HCT116 (cell line): ENCODE data around the gene RAET1L. TPM values are rescaled to one million over a fixed set of nuclear protein-coding genes. Genes with fewer than 3 reads are reported as not detected.

Experiments used
- ATAC-seq: fragments of 200-7000 bp; cut with Tn5 transposase; 2 replicates; pipeline ENCODE4 v1.9.1; 2020; ENCODE audit warnings: mild to moderate bottlenecking, moderate library complexity
- BruUV-seq: library from RNA; stranded (reverse); fragments of 400-500 nt; replicated peaks from 2 replicates; lab custom pipeline; 2021; lab: Mats Ljungman, UMichigan
- CTCF ChIA-PET: fragments of 300-600 bp; sonication (Branson Sonifier 250); formaldehyde crosslinking; loops from one replicate; lab custom pipeline; 2021; ENCODE audit warnings: antibody characterized with exemption; lab: Charles Lee
- POLR2A ChIA-PET: fragments of 300-600, 350-600 bp; sonication (Branson Sonifier 250); formaldehyde crosslinking; loops from one replicate; lab custom pipeline; 2021; ENCODE audit warnings: antibody characterized with exemption; lab: Charles Lee
- RAD21 ChIA-PET, 2 experiments: fragments of 300-600 bp; sonication (Branson Sonifier 250); formaldehyde crosslinking; loops; one replicate each; lab custom pipeline; 2023; ENCODE audit warnings: low total read pairs in 2 of 2; ENCODE audit not compliant: uncharacterized antibody in 2 of 2, unreplicated experiment in 2 of 2, low non-redundant PET in 1 of 2; lab: Charles Lee
- DNase-seq: peaks from one replicate; pipeline ENCODE4 v3.0.0-alpha.2; 2010; ENCODE audit warnings: low read depth, low spot score
- H2AFZ ChIP-seq: fragments of 200-600 bp; shearing (Covaris generic), sonication (generic); 2 replicates; pipeline ENCODE4 v1.6.1; 2017; ENCODE audit warnings: low read depth, mixed run types, mixed read lengths, antibody characterized with exemption, low read length; ENCODE audit not compliant: poor library complexity, severe bottlenecking
- H3K27ac ChIP-seq: 2 replicates; pipeline ENCODE4 v1.5.1; 2012; ENCODE audit warnings: low read depth, low read length
- H3K27me3 ChIP-seq: fragments of 200-600 bp; sonication (generic); 2 replicates; pipeline ENCODE4 v1.6.1; 2016; ENCODE audit warnings: mixed run types, low read length, mixed read lengths; ENCODE audit not compliant: insufficient read depth
- H3K36me3 ChIP-seq, 2 experiments: fragments of 200-500 bp in 1 of 2; fragments of 200-600 bp in 1 of 2; sonication (Bioruptor generic) in 1 of 2; sonication (generic) in 1 of 2; 2 replicates each; pipeline versions ENCODE4 v1.5.1 to v1.6.1; 2014 to 2016; ENCODE audit warnings: low read length in 2 of 2, inconsistent platforms in 1 of 2, mixed read lengths in 1 of 2, mixed run types in 1 of 2; ENCODE audit not compliant: insufficient read depth in 2 of 2, control insufficient read depth in 1 of 2
- H3K4me1 ChIP-seq, 2 experiments: fragments of 200-600 bp in 1 of 2; sonication (generic) in 1 of 2; 2 replicates each; pipeline versions ENCODE4 v1.5.1 to v1.6.1; 2012 to 2017; ENCODE audit warnings: low read length in 2 of 2, inconsistent platforms in 1 of 2, mild to moderate bottlenecking in 1 of 2, mixed read lengths in 1 of 2, mixed run types in 1 of 2, moderate library complexity in 1 of 2; ENCODE audit not compliant: insufficient read depth in 2 of 2, control insufficient read depth in 1 of 2
- H3K4me2 ChIP-seq: fragments of 200-600 bp; sonication (generic); 2 replicates; pipeline ENCODE4 v1.6.1; 2017; ENCODE audit warnings: mixed run types, low read length, mixed read lengths
- H3K4me3 ChIP-seq, 2 experiments: fragments of 200-600 bp in 1 of 2; sonication (generic) in 1 of 2; replicated peaks in 1 of 2; 2 replicates each; pipeline ENCODE4 v1.5.1; 2011 to 2016; ENCODE audit warnings: low read length in 2 of 2, control low read depth in 1 of 2, low read depth in 1 of 2, mild to moderate bottlenecking in 1 of 2, mixed read lengths in 1 of 2, mixed run types in 1 of 2
- H3K79me2 ChIP-seq: fragments of 200-600 bp; sonication (generic); 2 replicates; pipeline ENCODE4 v1.6.1; 2017; ENCODE audit warnings: mild to moderate bottlenecking, mixed run types, low read length, moderate library complexity, mixed read lengths; ENCODE audit not compliant: insufficient read depth
- H3K9ac ChIP-seq: fragments of 200-600 bp; sonication (generic); 2 replicates; pipeline ENCODE4 v1.6.1; 2016; ENCODE audit warnings: low read length, mixed read lengths
- H3K9me2 ChIP-seq: fragments of 200-600 bp; sonication (generic), shearing (Covaris generic); 2 replicates; pipeline ENCODE4 v1.6.1; 2017; ENCODE audit warnings: mixed run types, mild to moderate bottlenecking, moderate library complexity; ENCODE audit not compliant: insufficient read depth
- H3K9me3 ChIP-seq, 2 experiments: fragments of 200-500 bp in 1 of 2; fragments of 200-600 bp in 1 of 2; sonication (Bioruptor generic) in 1 of 2; sonication (generic) in 1 of 2; 2 replicates each; pipeline ENCODE4 v1.6.1; 2014 to 2017; ENCODE audit warnings: low read length in 2 of 2, mixed read lengths in 2 of 2, inconsistent platforms in 1 of 2, low read depth in 1 of 2, mild to moderate bottlenecking in 1 of 2, mixed run types in 1 of 2, moderate library complexity in 1 of 2; ENCODE audit not compliant: control insufficient read depth in 1 of 2, insufficient read depth in 1 of 2
- H4K20me1 ChIP-seq: fragments of 200-600 bp; sonication (generic), shearing (Covaris generic); 2 replicates; pipeline ENCODE4 v1.6.1; 2017; ENCODE audit warnings: mixed run types, mild to moderate bottlenecking, moderate library complexity; ENCODE audit not compliant: insufficient read depth
- ATF3 ChIP-seq: IDR thresholded peaks from 2 replicates; pipeline ENCODE4 v1.6.1; 2012
- CBX3 ChIP-seq: IDR thresholded peaks from 2 replicates; pipeline ENCODE4 v1.6.1; 2012; ENCODE audit warnings: low read depth
- CEBPB ChIP-seq: IDR thresholded peaks from 2 replicates; pipeline ENCODE4 v1.6.1; 2012; ENCODE audit warnings: low read depth
- EGR1 ChIP-seq: IDR thresholded peaks from 2 replicates; pipeline ENCODE4 v1.6.1; 2012; ENCODE audit warnings: low read depth
- ELF1 ChIP-seq: IDR thresholded peaks from 2 replicates; pipeline ENCODE4 v1.6.1; 2012; ENCODE audit warnings: low read depth, borderline replicate concordance
- EZH2phosphoT487 ChIP-seq: fragments of 200-600 bp; IDR thresholded peaks from 2 replicates; pipeline ENCODE4 v1.6.1; 2018; ENCODE audit warnings: antibody characterized with exemption, borderline replicate concordance
- FOSL1 ChIP-seq: IDR thresholded peaks from 2 replicates; pipeline ENCODE4 v1.6.1; 2012; ENCODE audit warnings: low read depth
- JUND ChIP-seq: IDR thresholded peaks from 2 replicates; pipeline ENCODE4 v1.6.1; 2012
- POLR2AphosphoS5 ChIP-seq: IDR thresholded peaks from 2 replicates; pipeline ENCODE4 v1.6.1; 2011; ENCODE audit warnings: mild to moderate bottlenecking, low read depth, low read length, moderate library complexity
- SIN3A ChIP-seq: IDR thresholded peaks from 2 replicates; pipeline ENCODE4 v1.6.1; 2012; ENCODE audit warnings: low read depth
- SRF ChIP-seq: IDR thresholded peaks from 2 replicates; pipeline ENCODE4 v1.6.1; 2012; ENCODE audit warnings: low read depth
- TCF7L2 ChIP-seq: IDR thresholded peaks from 2 replicates; pipeline ENCODE4 v1.7.0; 2011; ENCODE audit warnings: borderline replicate concordance, inconsistent platforms; ENCODE audit not compliant: insufficient read depth, insufficient read length; ENCODE audit errors: extremely low read depth
- YY1 ChIP-seq: IDR thresholded peaks from 2 replicates; pipeline ENCODE4 v1.6.1; 2011; ENCODE audit warnings: low read length, low read depth, moderate library complexity, mild to moderate bottlenecking; ENCODE audit not compliant: insufficient replicate concordance; ENCODE audit errors: extremely low read depth
- ZBTB33 ChIP-seq: IDR thresholded peaks from 2 replicates; pipeline ENCODE4 v1.6.1; 2011; ENCODE audit warnings: mild to moderate bottlenecking, low read length, moderate library complexity; ENCODE audit not compliant: insufficient replicate concordance; ENCODE audit errors: extremely low read depth
- ZFX ChIP-seq: fragments of 450-650 bp; IDR thresholded peaks from 2 replicates; pipeline ENCODE4 v1.6.1; 2017
- ZNF274 ChIP-seq: fragments of 200-500 bp; sonication (Bioruptor generic); IDR thresholded peaks from 2 replicates; pipeline ENCODE4 v1.6.1; 2014; ENCODE audit warnings: mild to moderate bottlenecking, low read depth, low read length, inconsistent platforms
- intact Hi-C: fragments of 100-400 bp; cut with micrococcal nuclease; formaldehyde crosslinking; loops from 2 replicates; pipeline ENCODE4 v1.10.0; 2022
- total RNA-seq: library from RNA; stranded (reverse); gene quantifications from one replicate; pipeline ENCODE4 v1.2.1, GENCODE V29; 2021; ENCODE audit not compliant: unreplicated experiment
- TF ChIP-seq, protein P1 (sequence below): IDR thresholded peaks from 2 replicates; pipeline ENCODE4 v1.6.1; 2012; ENCODE audit warnings: low read depth
- TF ChIP-seq, protein P2 (sequence below), 3 experiments: fragments of 200-600 bp in 1 of 3; sonication (generic) in 1 of 3; IDR thresholded peaks in 2 of 3; conservative IDR thresholded peaks in 1 of 3; 2 replicates each; pipeline ENCODE4 v1.5.1; 2012 to 2017; ENCODE audit warnings: low read depth in 2 of 3, low read length in 2 of 3, antibody characterized with exemption in 1 of 3, borderline replicate concordance in 1 of 3, control low read depth in 1 of 3, mild to moderate bottlenecking in 1 of 3, mixed read lengths in 1 of 3, mixed run types in 1 of 3, moderate library complexity in 1 of 3; ENCODE audit not compliant: insufficient read depth in 1 of 3
- TF ChIP-seq, protein P3 (sequence below): IDR thresholded peaks from 2 replicates; pipeline ENCODE4 v1.6.1; 2012

RAET1L gene
- total RNA-seq, 1 experiment from 2014 or later = 1.5 TPM

DNA sequence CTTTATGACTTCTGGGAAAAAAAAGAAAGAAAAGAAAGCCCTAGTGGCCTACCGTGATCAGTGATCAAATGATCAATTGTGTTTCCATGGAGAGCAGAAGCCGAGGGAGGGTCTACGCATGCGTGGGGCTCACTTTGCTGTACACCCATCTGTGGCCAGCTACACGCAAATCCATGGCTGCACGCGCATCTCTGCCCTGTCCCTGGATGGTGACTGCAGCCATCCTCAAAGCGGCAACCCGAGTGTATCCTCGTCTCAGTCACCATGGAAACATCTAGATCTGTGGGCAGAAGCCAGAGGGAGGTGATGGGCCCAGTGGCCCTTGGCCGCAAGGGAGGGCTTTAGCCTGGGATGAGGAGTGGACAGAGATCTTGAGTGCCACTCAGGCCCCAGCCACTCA lies 44.4 kb upstream of the RAET1L start:
- peaks cover 9% of the 10 kb centered on the region; the same call in 1 of the 2 replicates for H3K79me2 ChIP-seq
- CTCF ChIA-PET = interaction anchor here (1.3 to 3.7 kb wide), 6 partner anchors 11 to 748 kb away, joined by 4 to 48 read pairs (median 8); no protein-coding TSS in a partner anchor
- ATAC-seq (no peak), DNase-seq (no peak)
- no peaks in the 10 kb centered on the region for H4K20me1 ChIP-seq
- H3K4me1 ChIP-seq = peaks cover 20 to 52% of the 10 kb centered on the region in 2 experiments
- POLR2A ChIA-PET = interaction anchor here (1.1 kb wide), 1 partner anchor 11 kb away, joined by 4 read pairs; no protein-coding TSS in a partner anchor
- no peaks in the 10 kb centered on the region for H3K27me3 ChIP-seq
- H3K4me2 ChIP-seq = peak overlapping the region; percentile 98
- H2AFZ ChIP-seq = peak overlapping the region; percentile 86
- 0 out of 2 replicates have a peak overlapping the region, but pooled peaks have one; percentile 27 for H3K27ac ChIP-seq
- intact Hi-C loops = loop anchor here (1.0 to 5.0 kb wide), 3 partner anchors 62 to 348 kb away; no protein-coding TSS in a partner anchor
- no peaks in the 10 kb centered on the region for H3K9me2 ChIP-seq
- TF ChIP-seq TCF7L2 (no peak), JUND (no peak), ZNF274 (no peak), EZH2phosphoT487 (no peak), CEBPB (no peak), ZFX (no peak), POLR2AphosphoS5 (no peak), ELF1 (no peak), FOSL1 (no peak), SRF (no peak), YY1 (no peak), ATF3 (no peak), SIN3A (no peak), CBX3 (no peak), ZBTB33 (no peak), EGR1 (no peak)
- TF ChIP-seq, protein P1, sequence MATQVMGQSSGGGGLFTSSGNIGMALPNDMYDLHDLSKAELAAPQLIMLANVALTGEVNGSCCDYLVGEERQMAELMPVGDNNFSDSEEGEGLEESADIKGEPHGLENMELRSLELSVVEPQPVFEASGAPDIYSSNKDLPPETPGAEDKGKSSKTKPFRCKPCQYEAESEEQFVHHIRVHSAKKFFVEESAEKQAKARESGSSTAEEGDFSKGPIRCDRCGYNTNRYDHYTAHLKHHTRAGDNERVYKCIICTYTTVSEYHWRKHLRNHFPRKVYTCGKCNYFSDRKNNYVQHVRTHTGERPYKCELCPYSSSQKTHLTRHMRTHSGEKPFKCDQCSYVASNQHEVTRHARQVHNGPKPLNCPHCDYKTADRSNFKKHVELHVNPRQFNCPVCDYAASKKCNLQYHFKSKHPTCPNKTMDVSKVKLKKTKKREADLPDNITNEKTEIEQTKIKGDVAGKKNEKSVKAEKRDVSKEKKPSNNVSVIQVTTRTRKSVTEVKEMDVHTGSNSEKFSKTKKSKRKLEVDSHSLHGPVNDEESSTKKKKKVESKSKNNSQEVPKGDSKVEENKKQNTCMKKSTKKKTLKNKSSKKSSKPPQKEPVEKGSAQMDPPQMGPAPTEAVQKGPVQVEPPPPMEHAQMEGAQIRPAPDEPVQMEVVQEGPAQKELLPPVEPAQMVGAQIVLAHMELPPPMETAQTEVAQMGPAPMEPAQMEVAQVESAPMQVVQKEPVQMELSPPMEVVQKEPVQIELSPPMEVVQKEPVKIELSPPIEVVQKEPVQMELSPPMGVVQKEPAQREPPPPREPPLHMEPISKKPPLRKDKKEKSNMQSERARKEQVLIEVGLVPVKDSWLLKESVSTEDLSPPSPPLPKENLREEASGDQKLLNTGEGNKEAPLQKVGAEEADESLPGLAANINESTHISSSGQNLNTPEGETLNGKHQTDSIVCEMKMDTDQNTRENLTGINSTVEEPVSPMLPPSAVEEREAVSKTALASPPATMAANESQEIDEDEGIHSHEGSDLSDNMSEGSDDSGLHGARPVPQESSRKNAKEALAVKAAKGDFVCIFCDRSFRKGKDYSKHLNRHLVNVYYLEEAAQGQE = no peak
- TF ChIP-seq, protein P2, sequence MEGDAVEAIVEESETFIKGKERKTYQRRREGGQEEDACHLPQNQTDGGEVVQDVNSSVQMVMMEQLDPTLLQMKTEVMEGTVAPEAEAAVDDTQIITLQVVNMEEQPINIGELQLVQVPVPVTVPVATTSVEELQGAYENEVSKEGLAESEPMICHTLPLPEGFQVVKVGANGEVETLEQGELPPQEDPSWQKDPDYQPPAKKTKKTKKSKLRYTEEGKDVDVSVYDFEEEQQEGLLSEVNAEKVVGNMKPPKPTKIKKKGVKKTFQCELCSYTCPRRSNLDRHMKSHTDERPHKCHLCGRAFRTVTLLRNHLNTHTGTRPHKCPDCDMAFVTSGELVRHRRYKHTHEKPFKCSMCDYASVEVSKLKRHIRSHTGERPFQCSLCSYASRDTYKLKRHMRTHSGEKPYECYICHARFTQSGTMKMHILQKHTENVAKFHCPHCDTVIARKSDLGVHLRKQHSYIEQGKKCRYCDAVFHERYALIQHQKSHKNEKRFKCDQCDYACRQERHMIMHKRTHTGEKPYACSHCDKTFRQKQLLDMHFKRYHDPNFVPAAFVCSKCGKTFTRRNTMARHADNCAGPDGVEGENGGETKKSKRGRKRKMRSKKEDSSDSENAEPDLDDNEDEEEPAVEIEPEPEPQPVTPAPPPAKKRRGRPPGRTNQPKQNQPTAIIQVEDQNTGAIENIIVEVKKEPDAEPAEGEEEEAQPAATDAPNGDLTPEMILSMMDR (IDR thresholded peaks at IDR 0.05 in 2 of 3, conservative IDR thresholded peaks at IDR 0.05 in 1 of 3; ENCODE audit: borderline replicate concordance in 1 of 3, insufficient read depth in 1 of 3, low read depth in 2 of 3, low read length in 2 of 3) = no peak
- TF ChIP-seq, protein P3, sequence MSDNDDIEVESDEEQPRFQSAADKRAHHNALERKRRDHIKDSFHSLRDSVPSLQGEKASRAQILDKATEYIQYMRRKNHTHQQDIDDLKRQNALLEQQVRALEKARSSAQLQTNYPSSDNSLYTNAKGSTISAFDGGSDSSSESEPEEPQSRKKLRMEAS = no peak
- no peaks in the 10 kb centered on the region for H3K9me3 ChIP-seq
- H3K4me3 ChIP-seq = peak overlapping the region in 1 of 2 experiments; percentile 92; a peak in 2 of 4 replicates
- RAD21 ChIA-PET = no interaction called here
- no TSS peak for BruUV-seq
- H3K36me3 ChIP-seq = peaks cover 3 to 5% of the 10 kb centered on the region in 2 experiments; a peak in 2 of 4 replicates
- 0 out of 2 replicates have a peak overlapping the region, but pooled peaks have one; percentile 52 for H3K9ac ChIP-seq
